DOHH2 (cell line): ENCODE results near the gene RUNX1.

Source experiments
- CTCF ChIP-seq: fragments of 200-600 bp; sonication (generic); IDR thresholded peaks from one replicate; pipeline ENCODE4 v1.5.1; 2014; ENCODE audit warnings: antibody characterized with exemption, mild to moderate bottlenecking, low read depth, low read length; ENCODE audit not compliant: poor library complexity, severe bottlenecking
- EZH2phosphoT487 ChIP-seq: fragments of 200-600 bp; sonication (generic); IDR thresholded peaks from 2 replicates; pipeline ENCODE4 v1.6.1; 2017; ENCODE audit warnings: borderline replicate concordance, mild to moderate bottlenecking, antibody characterized with exemption, low read length, moderate library complexity, mixed read lengths

GRCh38 chr21:34788879-34789278, 260.2 kb downstream of the RUNX1 start:
- no peak for TF ChIP-seq EZH2phosphoT487
- TF ChIP-seq CTCF, result no peak
